ENCODE data around the gene LSAMP.

- TF ChIP-seq CTCF (IDR thresholded peaks at IDR 0.05) (no peak), POLR2A (IDR thresholded peaks at IDR 0.05) (no peak)
Measured at GRCh38 chr3:116265320-116265695, 180.0 kb downstream of the LSAMP start.

Data from esophagus squamous epithelium (tissue), 4 donors.